HepG2 (cell line): ENCODE measurements around the gene CHID1. TPM values are rescaled to one million over a fixed set of nuclear protein-coding genes. Genes with fewer than 3 reads are reported as not detected.

Source experiments
- ATF5 ChIP-seq: sonication (generic); formaldehyde crosslinking; IDR thresholded peaks from 2 replicates; pipeline ENCODE4 v1.4.0; 2020; ENCODE audit warnings: mild to moderate bottlenecking, low read depth, missing genetic modification reagents
- ATF7-NPFF ChIP-seq: sonication (generic); formaldehyde crosslinking; IDR thresholded peaks from 2 replicates; pipeline ENCODE4 v1.8.1; 2023; ENCODE audit warnings: mild to moderate bottlenecking, low read depth, missing genetic modification reagents, moderate library complexity
- EEA1 ChIP-seq: sonication (generic); formaldehyde crosslinking; IDR thresholded peaks from 2 replicates; pipeline ENCODE4 v1.5.1; 2020; ENCODE audit warnings: mild to moderate bottlenecking, missing genetic modification reagents, borderline replicate concordance
- ELF3 ChIP-seq: IDR thresholded peaks from 2 replicates; pipeline ENCODE4 v1.6.1; 2016; ENCODE audit warnings: missing genetic modification reagents, missing compliant biosample characterization
- FOXK1 ChIP-seq: sonication (generic); formaldehyde crosslinking; IDR thresholded peaks from 2 replicates; pipeline ENCODE4 v1.4.0; 2020; ENCODE audit warnings: low read depth, missing genetic modification reagents, borderline replicate concordance
- JUNB ChIP-seq: sonication (generic); formaldehyde crosslinking; IDR thresholded peaks from 2 replicates; pipeline ENCODE4 v1.8.0; 2022; ENCODE audit warnings: missing genetic modification reagents, mild to moderate bottlenecking, borderline replicate concordance
- MIER2 ChIP-seq: IDR thresholded peaks from 2 replicates; pipeline ENCODE4 v1.6.1; 2016; ENCODE audit warnings: missing biosample characterization, missing genetic modification reagents
- MLLT10 ChIP-seq: sonication (generic); formaldehyde crosslinking; IDR thresholded peaks from 2 replicates; pipeline ENCODE4 v1.4.0; 2020; ENCODE audit warnings: missing genetic modification reagents
- MYPOP ChIP-seq: sonication (generic); formaldehyde crosslinking; IDR thresholded peaks from 2 replicates; pipeline ENCODE4 v1.8.1; 2023; ENCODE audit warnings: mild to moderate bottlenecking, moderate library complexity, missing genetic modification reagents
- RBM39 ChIP-seq: fragments of 200-400 bp; formaldehyde crosslinking; IDR thresholded peaks from one replicate; pipeline ENCODE4 v1.6.1; 2018; ENCODE audit warnings: antibody characterized with exemption, mild to moderate bottlenecking, low read depth, low read length; ENCODE audit not compliant: poor library complexity, severe bottlenecking
- SYNCRIP ChIP-seq: fragments of 200-400 bp; formaldehyde crosslinking; IDR thresholded peaks from 2 replicates; pipeline ENCODE4 v1.6.1; 2018; ENCODE audit warnings: mild to moderate bottlenecking, low read depth, low read length; ENCODE audit not compliant: insufficient read depth
- TBL1XR1 ChIP-seq: fragments of 150-350 bp; IDR thresholded peaks from 2 replicates; pipeline ENCODE4 v1.6.1; 2014; ENCODE audit warnings: borderline replicate concordance, low read length; ENCODE audit not compliant: partially characterized antibody
- TEAD3 ChIP-seq: optimal IDR thresholded peaks from 2 replicates; pipeline ENCODE3; 2016; ENCODE audit warnings: borderline replicate concordance
- THYN1 ChIP-seq: sonication (generic); formaldehyde crosslinking; IDR thresholded peaks from 2 replicates; pipeline ENCODE4 v1.8.1; 2023; ENCODE audit warnings: low read depth, mild to moderate bottlenecking, moderate library complexity, missing genetic modification reagents, borderline replicate concordance
- ZBTB40 ChIP-seq, 2 experiments: fragments of 450-650 bp in 1 of 2; sonication (generic) in 1 of 2; formaldehyde crosslinking in 1 of 2; IDR thresholded peaks; 2 replicates each; pipeline versions ENCODE4 v1.6.1 to v1.8.0; 2016 to 2022; ENCODE audit warnings: antibody characterized with exemption in 1 of 2, mild to moderate bottlenecking in 1 of 2, missing genetic modification reagents in 1 of 2
- ZNF12 ChIP-seq: sonication (generic); formaldehyde crosslinking; IDR thresholded peaks from 2 replicates; pipeline ENCODE4 v1.5.0; 2020; ENCODE audit warnings: missing genetic modification reagents
- ZNF629 ChIP-seq: sonication (generic); formaldehyde crosslinking; conservative IDR thresholded peaks from 2 replicates; pipeline ENCODE4 v1.5.0; 2020; ENCODE audit warnings: missing genetic modification reagents
- ZNF768 ChIP-seq: sonication (generic); formaldehyde crosslinking; IDR thresholded peaks from 2 replicates; pipeline ENCODE4 v1.4.0; 2020; ENCODE audit warnings: missing genetic modification reagents
- polyA plus RNA-seq, 8 experiments: library from polyadenylated mRNA; depleted of rRNA in 3 of 8; stranded (reverse) in 7 of 8; unstranded in 1 of 8; fragments of >200 nt; fragmentation: Illumina TruSeq in 4 of 8; extraction: Trizol in 4 of 8; gene quantifications; 2 replicates each; pipeline versions ENCODE4 v1.2.1 to v1.2.3, GENCODE V29; 2011 to 2016; ENCODE audit warnings: low read depth in 4 of 8, missing spikeins in 1 of 8, mixed read lengths in 1 of 8; ENCODE audit not compliant: insufficient read depth in 1 of 8
- total RNA-seq, 5 experiments: library from RNA; depleted of rRNA; stranded (reverse); fragments of >200 nt; fragmentation: Illumina TruSeq; extraction: Trizol; gene quantifications; 2 replicates each; pipeline ENCODE4 v1.2.3, GENCODE V29; 2016; ENCODE audit warnings: low read depth in 1 of 5

CHID1 gene
- total and polyA plus RNA-seq, 2 of the 13 experiments (the other 11 are each of a cell fraction or from before 2014, with no cell fraction given): 65.1 to 93.6 TPM

- TF ChIP-seq MYPOP (CRISPR knock-in tag) (no peak), FOXK1 (CRISPR knock-in tag) (no peak), ZNF768 (no peak), ATF7-NPFF (no peak), JUNB (0 out of 2 replicates have a peak, but pooled peaks have one; percentile 28), THYN1 (CRISPR knock-in tag) (no peak), ZNF12 (CRISPR knock-in tag) (peak; percentile 38; the same call in 1 of the 2 replicates), TEAD3 (CRISPR knock-in tag) (peak; percentile 73), ZBTB40 (IDR thresholded peaks at IDR 0.05) (no peak), ZBTB40 (CRISPR knock-in tag; IDR thresholded peaks at IDR 0.05) (peak; percentile 64; the same call in 1 of the 2 replicates), SYNCRIP (no peak), ATF5 (CRISPR knock-in tag) (no peak), MLLT10 (CRISPR knock-in tag) (no peak), MIER2 (CRISPR knock-in tag) (no peak), ZNF629 (CRISPR knock-in tag) (no peak), RBM39 (no peak), EEA1 (0 out of 2 replicates have a peak, but pooled peaks have one; percentile 72), ELF3 (CRISPR knock-in tag) (0 out of 2 replicates have a peak, but pooled peaks have one; percentile 12), TBL1XR1 (no peak)
Observed at GRCh38 chr11:914747-915501, 4.3 kb upstream of the CHID1 start (continued).
